Naive thymus-derived CD8-positive, alpha-beta T cell (primary cell): Measurements from ENCODE around the gene ERBB4. TPM values are rescaled to one million over a fixed set of nuclear protein-coding genes. Genes with fewer than 3 reads are reported as not detected.
"Not testable (repeated sequence)": the region's sequence is repeated elsewhere in the genome, so short reads cannot be mapped to it uniquely, and the experiment has no call there.

Experiments used
- ATAC-seq, 2 donors: fragments of 150-1000 bp; cut with Tn5 transposase in 1 of 2; sonication (Bioruptor Pico), chemical (Tn5 transposase) in 1 of 2; 1 replicate in 1 of 2; 2 replicates in 1 of 2; pipeline ENCODE4 v1.10.0; 2021; ENCODE audit warnings: mild to moderate bottlenecking in 2 of 2, moderate library complexity in 2 of 2
- POLR2A ChIA-PET: fragments of 350-600 bp; sonication (Branson Sonifier 250); formaldehyde crosslinking; loops from one replicate; lab custom pipeline; 2021; ENCODE audit warnings: antibody characterized with exemption; lab: Charles Lee
- DNase-seq, 10 donors: peaks; one replicate each; pipeline versions ENCODE4 v3.0.0 to v3.0.0-alpha.2; 2020 to 2022
- H3K27ac Mint-ChIP-seq, 10 donors: one replicate each; pipeline ENCODE4 v1.8.0; 2020 to 2022; ENCODE audit warnings: mild to moderate bottlenecking in 10 of 10, mixed read lengths in 10 of 10, moderate library complexity in 4 of 10, inconsistent platforms in 1 of 10
- H3K27me3 Mint-ChIP-seq, 5 donors: one replicate each; pipeline ENCODE4 v1.8.0; 2021 to 2022; ENCODE audit warnings: mixed read lengths in 5 of 5
- H3K36me3 Mint-ChIP-seq, 3 donors: one replicate each; pipeline ENCODE4 v1.8.0; 2020 to 2022; ENCODE audit warnings: mixed read lengths in 3 of 3, mild to moderate bottlenecking in 2 of 3, inconsistent platforms in 1 of 3
- H3K4me1 Mint-ChIP-seq, 4 donors: one replicate each; pipeline ENCODE4 v1.8.0; 2021 to 2022; ENCODE audit warnings: mixed read lengths in 4 of 4
- H3K4me3 Mint-ChIP-seq, 10 donors: one replicate each; pipeline ENCODE4 v1.8.0; 2020 to 2022; ENCODE audit warnings: mild to moderate bottlenecking in 10 of 10, mixed read lengths in 10 of 10, moderate library complexity in 6 of 10, inconsistent platforms in 1 of 10
- H3K9me3 Mint-ChIP-seq, 9 donors: one replicate each; pipeline ENCODE4 v1.8.0; 2020 to 2022; ENCODE audit warnings: mixed read lengths in 9 of 9, mild to moderate bottlenecking in 3 of 9, inconsistent platforms in 1 of 9, moderate library complexity in 1 of 9
- polyA plus RNA-seq, 3 donors: library from polyadenylated mRNA; unstranded; fragments of 300-500 nt; fragmentation: Illumina TruSeq; gene quantifications; one replicate each; pipeline ENCODE4 v1.2.3, GENCODE V29; 2021
- total RNA-seq, 8 experiments: library from RNA in 2 of 8; stranded (reverse) in 2 of 8; gene quantifications; one replicate each; pipeline ENCODE4 v1.2.3 and lab custom pipeline; 2021 to 2026

Gene ERBB4
- total and polyA plus RNA-seq, 5 experiments from 2014 or later: not detected

DNA sequence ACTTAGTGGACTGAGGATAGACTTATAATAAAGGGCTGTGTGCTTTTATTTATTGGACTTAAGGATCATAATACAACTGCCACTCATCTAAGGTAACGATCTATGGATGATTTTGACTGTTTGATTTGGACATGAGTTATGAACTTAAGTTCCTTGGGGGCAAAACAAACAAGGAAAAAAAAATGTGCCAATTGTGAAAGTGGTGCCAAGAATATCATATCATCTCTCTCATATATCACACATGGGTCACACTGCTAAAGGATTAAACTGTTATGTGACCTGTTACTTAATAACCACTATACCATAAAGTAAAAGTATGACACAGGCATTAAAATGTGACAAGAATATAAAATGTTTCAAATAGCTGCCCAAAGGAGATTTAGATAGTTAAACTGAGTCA lies 886.3 kb downstream of the ERBB4 start:
- Mint-ChIP-seq H3K4me1 (no peaks in the 10 kb centered on the region), H3K9me3 (peaks cover 0 to 3% (median 0%) of the 10 kb centered on the region in 9 donors), H3K36me3 (no peaks in the 10 kb centered on the region), H3K27me3 (no peaks in the 10 kb centered on the region), H3K4me3 (no peak overlapping the region), H3K27ac (no peak overlapping the region)
- DNase-seq: no peak
- POLR2A ChIA-PET: no interaction called here
- ATAC-seq: no peak

DNA sequence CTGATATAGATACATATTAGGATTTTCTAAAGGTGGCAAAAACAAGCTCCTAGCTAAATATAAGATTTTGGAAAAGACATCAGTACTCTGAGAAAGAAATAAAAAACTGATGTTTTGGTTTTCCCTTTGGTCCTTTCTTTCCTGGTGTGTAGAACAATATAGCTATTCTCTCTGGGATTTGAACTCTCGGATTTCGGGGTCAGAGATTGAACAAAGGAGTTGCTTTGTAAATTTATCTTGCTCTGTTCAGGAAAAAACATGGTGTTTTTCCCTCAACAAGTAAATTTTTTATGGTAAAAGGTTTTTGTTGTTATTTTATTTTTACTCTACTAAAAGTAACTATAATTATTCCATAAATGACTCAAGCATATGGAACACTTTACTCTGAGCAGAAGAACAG lies 889.3 kb downstream of the ERBB4 start:
- POLR2A ChIA-PET: no interaction called here
- Mint-ChIP-seq H3K36me3 (no peaks in the 10 kb centered on the region), H3K27ac (no peak overlapping the region), H3K27me3 (no peaks in the 10 kb centered on the region), H3K4me3 (no peak overlapping the region), H3K4me1 (no peaks in the 10 kb centered on the region), H3K9me3 (peaks cover 0 to 3% (median 0%) of the 10 kb centered on the region in 9 donors)
- DNase-seq (no peak), ATAC-seq (no peak)

DNA sequence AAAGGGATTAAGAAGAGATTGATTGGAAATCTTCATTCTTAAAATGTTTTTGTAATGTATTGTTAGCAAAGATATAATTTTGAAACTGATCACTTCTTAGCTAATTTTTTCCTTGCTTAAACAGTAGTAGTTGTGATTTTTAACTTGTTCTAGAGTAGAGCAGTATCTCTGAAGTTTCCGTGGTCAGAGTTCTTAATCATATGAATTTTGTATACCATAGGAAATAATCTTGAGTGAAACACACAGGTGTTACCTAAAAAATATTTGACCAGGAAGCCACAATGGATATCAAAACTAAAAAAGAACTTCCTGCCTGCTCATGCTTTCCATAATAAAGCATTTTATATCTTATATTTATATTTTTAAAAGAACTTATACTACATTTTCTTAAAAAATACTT lies 907.1 kb downstream of the ERBB4 start:
- POLR2A ChIA-PET: no interaction called here
- Mint-ChIP-seq H3K36me3 (no peaks in the 10 kb centered on the region), H3K4me1 (no peaks in the 10 kb centered on the region), H3K4me3 (no peak overlapping the region), H3K27me3 (no peaks in the 10 kb centered on the region), H3K9me3 (peaks cover 0 to 11% (median 5%) of the 10 kb centered on the region in 9 donors), H3K27ac (no peak overlapping the region)
- DNase-seq (no peak), ATAC-seq (no peak)

DNA sequence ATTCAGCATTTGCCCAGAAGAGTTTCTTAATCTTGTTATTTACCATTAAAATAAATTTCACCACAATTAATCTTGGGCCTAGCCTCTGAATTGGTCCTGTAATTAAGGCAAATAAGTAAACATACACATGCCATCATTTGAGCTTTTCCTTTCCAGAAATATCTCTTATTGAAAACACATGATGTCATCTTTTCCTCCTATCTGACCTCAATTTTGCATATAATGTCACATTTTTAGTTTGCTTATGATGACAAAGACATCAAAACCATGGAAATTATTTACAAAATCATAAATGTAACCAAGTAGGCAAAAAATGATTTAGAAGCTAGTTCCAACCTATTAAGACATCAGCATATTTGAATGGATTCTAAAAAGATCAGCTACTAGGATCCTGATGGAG lies 915.5 kb downstream of the ERBB4 start:
- no peak for ATAC-seq
- POLR2A ChIA-PET: no interaction called here
- Mint-ChIP-seq H3K9me3 (peaks cover 0 to 15% (median 2%) of the 10 kb centered on the region in 9 donors), H3K4me1 (no peaks in the 10 kb centered on the region), H3K4me3 (no peak overlapping the region), H3K27me3 (no peaks in the 10 kb centered on the region), H3K27ac (no peak overlapping the region), H3K36me3 (no peaks in the 10 kb centered on the region)
- no peak for DNase-seq

DNA sequence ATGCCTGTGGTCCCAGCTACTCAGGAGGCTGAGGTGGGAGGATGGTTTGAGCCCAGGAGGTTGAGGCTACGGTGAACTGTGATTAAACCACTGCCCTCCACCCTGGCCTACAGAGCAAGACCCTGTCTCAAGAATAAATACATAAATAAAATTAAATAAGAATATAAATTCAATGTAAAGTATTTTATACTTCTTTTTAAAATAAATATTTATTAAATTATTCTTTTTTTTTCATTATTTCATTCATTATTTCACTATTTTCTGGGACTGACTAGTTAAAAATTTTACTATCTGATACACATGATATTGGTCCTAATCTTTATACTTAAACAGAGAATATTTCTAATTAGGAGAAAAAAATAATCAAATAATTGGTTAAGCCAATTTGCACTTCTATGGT lies 917.6 kb downstream of the ERBB4 start:
- DNase-seq (no peak), ATAC-seq (no peak)
- POLR2A ChIA-PET: no interaction called here
- Mint-ChIP-seq H3K27me3 (no peaks in the 10 kb centered on the region), H3K9me3 (peaks cover 0 to 15% (median 2%) of the 10 kb centered on the region in 9 donors), H3K4me3 (no peak overlapping the region), H3K27ac (no peak overlapping the region), H3K36me3 (no peaks in the 10 kb centered on the region), H3K4me1 (no peaks in the 10 kb centered on the region)

DNA sequence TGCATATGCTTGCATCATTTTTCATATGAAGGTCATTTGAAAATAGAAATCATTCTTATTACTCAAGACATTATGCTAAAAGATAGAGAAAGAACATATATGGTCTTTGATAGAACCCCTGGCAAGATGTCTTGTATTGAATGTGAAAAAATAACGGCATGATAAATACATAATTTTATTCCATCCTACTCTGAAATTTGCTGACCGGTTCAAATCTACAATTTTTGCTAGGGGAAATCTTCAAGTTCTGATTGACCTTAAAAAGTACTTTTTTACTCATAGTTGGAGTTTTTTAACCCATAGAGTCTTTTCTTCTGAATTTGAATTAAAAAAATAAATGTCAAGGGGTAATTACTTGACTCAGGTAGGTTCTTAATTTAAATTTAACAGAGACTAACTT lies 920.8 kb downstream of the ERBB4 start:
- POLR2A ChIA-PET: no interaction called here
- peaks cover 0 to 9% (median 0%) of the 10 kb centered on the region in 9 donors for H3K9me3 Mint-ChIP-seq

DNA sequence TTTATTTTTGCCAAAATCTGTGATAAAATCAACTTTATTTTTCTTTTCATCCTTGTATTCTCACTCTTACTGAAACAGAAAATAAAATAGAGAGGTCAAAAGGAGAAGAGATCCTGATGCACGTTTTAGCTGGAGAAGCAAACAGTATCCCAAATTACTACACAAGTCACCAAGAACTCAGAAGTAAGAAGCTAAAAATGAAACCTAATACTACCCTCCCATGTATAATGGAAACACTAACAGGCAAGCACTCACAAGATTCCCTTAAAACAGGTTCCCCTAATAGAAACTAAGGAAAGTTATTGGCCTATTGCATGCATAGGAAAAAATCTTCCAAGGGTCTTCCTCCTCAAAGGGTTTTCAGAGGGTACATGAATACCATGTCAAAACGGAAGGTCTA lies 927.0 kb downstream of the ERBB4 start:
- ATAC-seq (no peak), DNase-seq (no peak)
- peak overlapping the region in 3 of 10 donors; percentile 4 to 83 (median 42) for H3K27ac Mint-ChIP-seq
- H3K36me3 Mint-ChIP-seq: no peaks in the 10 kb centered on the region
- POLR2A ChIA-PET: no interaction called here
- peak overlapping the region; percentile 27 to 75 (median 58) for H3K4me3 Mint-ChIP-seq
- no peaks in the 10 kb centered on the region for H3K27me3 Mint-ChIP-seq
- peaks cover 0 to 6% (median 2%) of the 10 kb centered on the region in 4 donors for H3K4me1 Mint-ChIP-seq
- peaks cover 0 to 15% (median 0%) of the 10 kb centered on the region in 9 donors for H3K9me3 Mint-ChIP-seq

More for the DNA sequence above, 920.8 kb downstream of the ERBB4 start:
- H3K27ac Mint-ChIP-seq: no peak overlapping the region
- no peaks in the 10 kb centered on the region for H3K36me3 Mint-ChIP-seq
- H3K27me3 Mint-ChIP-seq: no peaks in the 10 kb centered on the region
- no peak overlapping the region for H3K4me3 Mint-ChIP-seq
- ATAC-seq (no peak), DNase-seq (no peak)
- H3K4me1 Mint-ChIP-seq: no peaks in the 10 kb centered on the region

DNA sequence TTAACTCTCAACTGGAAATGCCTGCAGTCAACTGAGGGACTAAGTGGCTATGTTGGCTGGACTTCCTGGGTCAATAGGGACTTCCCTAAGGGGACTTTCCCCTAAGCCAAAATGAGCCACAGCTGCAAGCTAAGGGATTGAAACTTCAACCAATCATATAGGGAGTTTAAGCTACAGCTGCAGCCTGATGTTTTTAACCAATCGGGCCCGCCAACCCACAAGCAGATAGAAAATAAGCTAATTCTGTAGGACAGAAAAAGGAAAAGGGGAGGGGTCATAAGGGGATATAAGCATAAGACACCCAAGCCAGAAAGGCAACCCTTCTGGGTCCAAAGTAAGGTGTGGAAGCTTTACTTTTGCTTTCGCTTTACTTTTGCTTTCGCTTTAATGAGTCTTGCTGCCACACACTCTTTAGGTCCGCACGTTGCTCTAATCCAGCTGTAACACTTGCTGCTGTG lies 927.5 kb downstream of the ERBB4 start:
- POLR2A ChIA-PET: no interaction called here
- peak in 1 of 10 donors; percentile 2 for DNase-seq
- Mint-ChIP-seq H3K27ac (peak overlapping the region in 4 of 10 donors; percentile 38 to 83 (median 48)), H3K4me1 (peaks cover 0 to 6% (median 2%) of the 10 kb centered on the region in 4 donors), H3K36me3 (no peaks in the 10 kb centered on the region), H3K27me3 (no peaks in the 10 kb centered on the region), H3K4me3 (peak overlapping the region; percentile 27 to 75 (median 58)), H3K9me3 (peaks cover 0 to 15% (median 0%) of the 10 kb centered on the region in 9 donors)
- ATAC-seq: no peak

DNA sequence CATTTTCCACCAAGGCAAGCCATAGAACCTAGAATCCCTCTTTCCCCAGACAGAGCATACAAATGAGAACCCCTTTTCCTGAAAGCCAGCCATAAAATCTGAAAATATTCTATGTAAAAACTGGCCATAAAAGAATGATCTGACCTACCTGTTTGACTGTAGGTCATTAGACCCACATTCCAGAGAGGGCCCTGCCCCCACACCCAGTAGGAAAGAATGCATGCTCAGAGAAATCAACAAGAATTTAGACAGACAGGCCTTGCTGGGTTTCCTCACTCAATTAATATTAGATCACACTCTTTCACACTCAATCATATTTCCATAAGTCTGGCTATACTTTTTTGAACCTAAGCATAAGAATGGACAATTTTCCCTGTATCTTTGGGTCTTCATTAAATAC lies 929.5 kb downstream of the ERBB4 start:
- Mint-ChIP-seq H3K27me3 (no peaks in the 10 kb centered on the region), H3K4me1 (peaks cover 0 to 6% (median 2%) of the 10 kb centered on the region in 4 donors), H3K27ac (peak overlapping the region in 1 of 10 donors; percentile 32), H3K36me3 (no peaks in the 10 kb centered on the region), H3K9me3 (peaks cover 0 to 15% (median 0%) of the 10 kb centered on the region in 9 donors), H3K4me3 (no peak overlapping the region)
- POLR2A ChIA-PET: no interaction called here
- no peak for DNase-seq
- ATAC-seq: no peak

DNA sequence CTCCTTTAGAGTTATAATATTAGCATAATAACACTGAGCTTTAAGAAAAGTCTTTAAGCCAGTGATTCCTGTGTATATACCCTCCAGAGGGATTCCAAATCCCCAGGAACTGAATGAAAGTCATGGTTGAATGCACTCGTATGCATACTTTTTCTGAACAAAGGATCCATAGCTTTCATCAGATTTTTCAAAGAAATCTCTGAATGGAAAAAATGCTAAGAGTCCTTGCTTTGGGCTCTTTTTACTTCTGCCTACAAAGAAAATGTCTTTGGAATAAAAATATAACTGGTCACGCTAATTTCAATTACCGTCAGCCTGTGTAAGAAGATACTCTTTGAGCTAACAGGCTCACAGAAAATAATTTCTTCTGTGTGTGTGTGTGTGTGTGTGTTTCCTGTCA lies 939.5 kb downstream of the ERBB4 start:
- Mint-ChIP-seq H3K9me3 (peaks cover 0 to 10% (median 0%) of the 10 kb centered on the region in 9 donors), H3K27me3 (peaks cover 0 to 5% (median 0%) of the 10 kb centered on the region in 5 donors), H3K4me3 (no peak overlapping the region), H3K4me1 (no peaks in the 10 kb centered on the region), H3K27ac (no peak overlapping the region), H3K36me3 (no peaks in the 10 kb centered on the region)
- no peak for DNase-seq
- POLR2A ChIA-PET: no interaction called here
- ATAC-seq: no peak

DNA sequence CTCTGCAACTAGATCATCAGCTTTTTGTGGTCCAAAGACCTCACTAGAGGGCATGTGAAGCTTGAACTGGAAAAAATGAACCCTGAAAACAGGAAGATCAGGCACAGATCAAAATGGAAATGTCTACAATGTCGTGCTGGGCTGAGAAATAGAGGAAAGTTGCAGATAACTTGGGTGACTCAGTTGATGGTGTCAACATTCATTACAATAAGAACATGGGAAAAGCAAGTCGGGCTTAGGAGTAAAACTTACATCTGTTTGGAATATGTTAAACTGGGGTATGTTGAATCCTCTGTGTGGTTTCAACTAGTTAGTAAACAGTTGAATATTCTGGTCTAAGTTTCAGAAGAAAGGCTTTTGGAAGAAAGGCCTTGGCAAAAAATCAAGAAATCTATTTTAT lies 940.4 kb downstream of the ERBB4 start:
- Mint-ChIP-seq H3K27ac (no peak overlapping the region), H3K4me1 (no peaks in the 10 kb centered on the region), H3K27me3 (peaks cover 0 to 5% (median 0%) of the 10 kb centered on the region in 5 donors), H3K9me3 (peaks cover 0 to 10% (median 3%) of the 10 kb centered on the region in 9 donors), H3K36me3 (no peaks in the 10 kb centered on the region), H3K4me3 (no peak overlapping the region)
- no peak for ATAC-seq
- no peak for DNase-seq
- POLR2A ChIA-PET: no interaction called here

DNA sequence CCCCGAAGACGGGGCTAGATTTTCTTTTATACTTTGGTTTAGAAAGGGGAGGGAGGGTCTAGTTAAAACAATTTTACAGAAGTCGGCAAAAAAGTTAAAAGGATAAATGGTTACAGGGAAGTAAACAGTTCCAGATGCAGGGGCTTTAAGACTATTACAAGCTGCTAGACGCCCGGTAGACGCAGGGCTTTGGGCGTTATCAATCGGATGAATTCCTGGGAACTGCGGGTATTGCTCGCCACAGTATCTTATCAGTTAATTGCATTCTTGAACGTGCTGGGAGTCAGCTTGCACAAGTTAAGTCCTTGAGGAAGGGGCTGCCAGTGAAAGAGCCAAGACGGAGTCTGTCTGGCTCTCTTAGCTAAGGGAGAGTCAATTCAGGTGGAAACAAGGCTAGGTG lies 946.6 kb downstream of the ERBB4 start:
- H3K4me3 Mint-ChIP-seq, H3K36me3 Mint-ChIP-seq, POLR2A ChIA-PET, H3K4me1 Mint-ChIP-seq, H3K27ac Mint-ChIP-seq, ATAC-seq, H3K27me3 Mint-ChIP-seq, DNase-seq: not testable (repeated sequence)
- H3K9me3 Mint-ChIP-seq: peaks cover 0 to 19% (median 0%) of the 10 kb centered on the region in 9 donors

DNA sequence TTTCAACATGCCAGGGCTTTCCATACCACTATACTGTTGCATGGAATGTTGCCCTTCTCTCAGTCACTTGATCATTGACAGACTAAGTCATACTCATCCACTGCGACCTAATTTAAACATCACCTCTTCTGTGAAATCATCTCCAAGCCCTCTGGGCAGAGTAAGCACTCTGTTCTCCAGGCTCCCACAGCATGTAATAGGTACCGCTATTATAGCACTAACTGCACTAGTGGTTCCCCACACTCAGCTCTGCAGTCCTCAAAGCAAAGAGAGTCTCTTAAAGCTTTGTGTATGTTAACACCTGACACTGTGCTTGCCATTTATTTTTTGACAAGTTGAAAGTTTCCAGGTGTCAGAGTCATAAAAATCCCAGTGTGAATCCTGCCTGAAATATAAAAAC lies 947.2 kb downstream of the ERBB4 start:
- Mint-ChIP-seq H3K27ac (no peak overlapping the region), H3K27me3 (no peaks in the 10 kb centered on the region), H3K4me3 (no peak overlapping the region), H3K36me3 (no peaks in the 10 kb centered on the region), H3K9me3 (peaks cover 0 to 19% (median 0%) of the 10 kb centered on the region in 9 donors), H3K4me1 (no peaks in the 10 kb centered on the region)
- DNase-seq (no peak), ATAC-seq (no peak)
- POLR2A ChIA-PET: no interaction called here

DNA sequence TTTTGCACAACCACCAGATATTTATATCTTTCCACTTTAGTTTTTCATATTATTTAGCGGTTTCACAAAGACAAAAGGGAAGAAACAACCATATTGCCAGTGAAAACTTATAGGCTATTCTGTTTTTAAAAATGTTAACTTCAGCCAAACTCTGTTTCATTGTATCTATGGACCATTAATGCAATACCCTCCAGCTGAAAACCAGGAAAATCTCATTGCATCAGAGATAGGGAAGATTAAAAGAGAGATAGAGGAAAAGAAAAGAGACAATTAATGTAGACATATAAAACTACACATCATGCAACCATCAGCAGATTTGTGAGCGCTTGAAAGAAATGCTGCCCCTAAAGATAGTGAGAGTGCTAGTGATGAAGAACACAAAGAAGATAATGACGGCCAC lies 970.2 kb downstream of the ERBB4 start:
- Mint-ChIP-seq H3K36me3 (peaks cover 0 to 6% (median 0%) of the 10 kb centered on the region in 3 donors), H3K27me3 (no peaks in the 10 kb centered on the region), H3K4me3 (no peak overlapping the region), H3K27ac (no peak overlapping the region), H3K4me1 (no peaks in the 10 kb centered on the region), H3K9me3 (peaks cover 0 to 21% (median 0%) of the 10 kb centered on the region in 9 donors)
- POLR2A ChIA-PET: no interaction called here
- no peak for DNase-seq
- ATAC-seq: no peak
